Iris pigment epithelial cell (primary cell): Measurements from ENCODE around the gene KIAA0930.

Source experiments
- DNase-seq: peaks from one replicate; pipeline ENCODE4 v3.0.0-alpha.2; 2011; ENCODE audit warnings: low read depth

The KIAA0930 gene

DNA sequence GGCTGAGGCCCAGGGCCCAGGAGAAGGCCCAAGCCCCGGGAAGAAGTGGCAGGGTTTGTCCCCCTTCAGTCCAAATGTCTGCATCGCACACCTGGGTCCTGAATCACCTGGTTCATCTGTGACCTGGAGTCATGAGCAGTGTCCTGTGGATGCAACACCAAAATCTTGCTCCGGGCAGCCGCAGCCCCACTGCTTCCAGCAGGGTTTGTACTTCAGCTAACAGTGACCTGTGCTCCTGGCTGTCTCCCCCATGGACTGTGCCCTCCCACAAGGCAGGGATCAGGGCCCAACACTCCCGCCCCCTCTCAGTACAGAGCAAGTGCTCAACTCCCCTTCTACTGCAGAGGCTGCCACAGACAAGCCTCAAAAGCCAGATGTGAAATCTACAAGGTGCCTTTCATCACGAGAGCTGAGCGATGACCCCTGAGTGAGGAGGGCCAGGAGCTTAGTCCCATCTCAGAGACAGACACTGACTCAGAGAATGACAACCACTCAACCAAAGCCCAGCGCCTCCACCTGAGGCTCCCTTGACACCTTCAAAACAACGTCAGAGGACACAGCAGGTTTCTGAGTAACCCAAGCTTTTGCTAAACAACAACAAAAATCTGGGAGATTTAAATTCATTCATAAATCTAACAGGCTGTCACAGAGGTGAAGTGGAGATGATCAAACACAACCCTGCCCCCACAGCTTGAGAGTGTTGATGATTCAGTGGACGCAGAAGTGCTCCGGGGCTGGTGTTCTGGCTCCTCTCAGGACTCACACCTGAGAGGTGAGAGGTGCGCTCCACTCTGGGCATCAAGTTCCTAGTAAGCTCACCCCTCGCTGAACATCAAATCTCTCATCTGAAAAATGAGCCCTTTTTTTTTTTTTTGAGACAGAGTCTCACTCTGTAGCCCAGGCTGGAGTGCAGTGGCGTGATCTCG, 3.4 kb downstream of the KIAA0930 start:
- DNase-seq = no peak

DNA sequence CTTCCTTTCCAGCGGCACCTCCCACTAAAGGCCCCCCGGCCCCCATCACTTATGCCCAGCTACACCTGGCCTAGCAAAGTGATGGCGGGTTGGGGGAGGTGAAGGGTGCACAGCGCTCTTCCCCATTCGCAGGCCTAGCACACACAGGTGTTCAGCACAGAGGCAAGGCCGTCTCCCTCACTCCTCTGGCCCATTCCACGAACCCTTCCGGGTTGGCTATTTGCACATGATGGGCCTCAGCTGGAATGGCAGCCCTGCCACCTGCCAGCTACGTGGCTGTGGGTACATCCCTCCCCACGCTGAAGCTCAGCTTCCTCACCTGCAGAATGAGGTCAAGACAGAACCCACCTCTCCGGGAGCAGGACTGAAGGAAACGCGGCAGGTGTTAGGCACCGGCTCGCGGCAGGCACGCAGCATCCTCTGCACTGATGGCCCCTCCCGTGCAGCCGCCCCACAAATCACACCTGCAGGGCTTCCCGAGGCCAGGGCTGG, 4.8 kb downstream of the KIAA0930 start:
- no peak for DNase-seq

DNA sequence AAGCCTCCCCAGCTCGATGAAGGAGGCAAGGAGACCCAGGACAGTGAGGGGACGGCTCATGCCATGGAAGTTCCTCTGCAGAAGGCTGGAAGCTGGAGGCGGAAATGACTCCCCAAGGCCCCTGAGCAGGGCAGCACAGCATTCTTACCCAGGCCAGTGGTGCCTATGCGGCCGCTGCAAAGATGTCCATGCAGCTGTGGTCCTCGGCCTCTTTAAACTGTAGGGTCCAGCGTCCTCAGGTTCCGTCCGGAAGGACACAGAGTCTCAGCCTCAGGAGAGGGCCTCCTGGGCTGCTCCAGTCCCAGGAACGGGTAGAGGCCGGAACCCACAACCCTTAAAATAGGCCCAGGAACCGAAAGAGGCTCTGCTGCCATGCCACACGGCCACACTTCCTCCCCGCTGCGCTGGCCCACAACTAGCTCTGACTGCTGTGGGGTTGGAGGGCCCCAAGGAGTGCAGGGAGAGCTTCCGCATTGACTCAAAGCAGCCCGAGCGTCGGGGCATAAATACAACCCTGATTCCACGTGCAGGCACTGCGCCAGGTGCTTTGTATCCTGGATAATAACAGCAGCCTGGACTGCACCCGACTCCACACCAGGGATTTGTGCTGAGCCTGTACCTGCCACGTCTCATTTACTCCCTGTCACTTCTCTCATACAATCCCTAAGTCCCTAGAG, 5.5 kb downstream of the KIAA0930 start:
- DNase-seq = no peak

DNA sequence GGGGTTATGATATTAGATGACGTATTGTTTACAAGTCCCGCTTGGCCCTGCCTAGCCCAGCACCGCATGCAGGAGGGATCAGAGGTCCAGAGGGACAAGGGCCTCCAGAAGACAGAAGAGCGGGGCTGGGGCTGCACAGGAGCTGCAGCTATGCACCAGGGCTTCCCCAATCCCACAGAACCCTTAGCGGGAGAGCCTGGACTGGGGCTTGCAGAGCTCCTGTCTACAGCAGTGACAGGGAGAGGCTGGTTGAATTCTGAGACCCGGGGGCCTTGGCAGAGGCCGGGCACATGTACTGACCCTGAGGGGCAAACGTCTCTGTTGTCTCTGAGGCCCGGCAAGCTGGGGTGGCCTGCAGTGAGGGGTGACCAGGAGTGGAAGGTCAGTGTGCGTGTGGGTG, 6.9 kb downstream of the KIAA0930 start:
- no peak for DNase-seq

DNA sequence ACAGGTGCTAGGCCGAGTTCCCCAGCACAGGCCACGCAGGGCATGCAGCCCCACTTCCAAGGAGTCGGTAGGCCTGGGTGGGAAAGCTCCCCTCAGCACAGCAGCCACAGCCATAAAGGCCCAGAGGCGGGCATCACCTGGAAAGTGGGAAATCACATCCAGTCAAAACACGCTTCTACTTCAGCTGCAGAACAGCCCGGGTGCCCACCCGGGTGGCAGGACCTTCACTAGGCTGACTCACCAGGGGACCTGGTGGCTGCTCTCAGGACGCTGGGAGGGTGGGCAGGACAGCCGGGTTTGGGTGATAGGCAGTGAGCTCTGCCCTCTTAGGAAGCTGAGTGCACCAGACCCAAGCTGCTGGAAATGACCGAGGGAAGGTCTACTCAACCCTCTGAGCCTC, 7.3 kb downstream of the KIAA0930 start:
- DNase-seq = no peak

DNA sequence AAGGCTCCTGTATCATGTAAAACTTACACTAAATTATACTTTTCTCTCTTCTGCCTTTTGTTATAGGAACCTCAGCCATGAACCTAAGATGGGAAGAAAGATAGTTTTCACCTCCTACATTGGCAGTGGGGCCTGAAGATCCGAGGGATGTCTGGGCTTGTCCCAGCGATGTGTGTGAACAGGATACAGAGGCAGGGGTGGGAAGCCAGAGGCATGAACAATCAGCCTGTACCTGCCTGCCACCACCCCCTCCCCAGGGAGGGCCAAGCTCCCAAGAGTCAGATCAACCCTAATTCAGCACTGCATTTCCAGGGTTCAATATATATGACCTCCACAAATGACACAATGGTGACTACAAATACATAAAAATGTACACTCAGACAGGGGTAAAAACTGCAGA, 9.4 kb downstream of the KIAA0930 start:
- no peak for DNase-seq

DNA sequence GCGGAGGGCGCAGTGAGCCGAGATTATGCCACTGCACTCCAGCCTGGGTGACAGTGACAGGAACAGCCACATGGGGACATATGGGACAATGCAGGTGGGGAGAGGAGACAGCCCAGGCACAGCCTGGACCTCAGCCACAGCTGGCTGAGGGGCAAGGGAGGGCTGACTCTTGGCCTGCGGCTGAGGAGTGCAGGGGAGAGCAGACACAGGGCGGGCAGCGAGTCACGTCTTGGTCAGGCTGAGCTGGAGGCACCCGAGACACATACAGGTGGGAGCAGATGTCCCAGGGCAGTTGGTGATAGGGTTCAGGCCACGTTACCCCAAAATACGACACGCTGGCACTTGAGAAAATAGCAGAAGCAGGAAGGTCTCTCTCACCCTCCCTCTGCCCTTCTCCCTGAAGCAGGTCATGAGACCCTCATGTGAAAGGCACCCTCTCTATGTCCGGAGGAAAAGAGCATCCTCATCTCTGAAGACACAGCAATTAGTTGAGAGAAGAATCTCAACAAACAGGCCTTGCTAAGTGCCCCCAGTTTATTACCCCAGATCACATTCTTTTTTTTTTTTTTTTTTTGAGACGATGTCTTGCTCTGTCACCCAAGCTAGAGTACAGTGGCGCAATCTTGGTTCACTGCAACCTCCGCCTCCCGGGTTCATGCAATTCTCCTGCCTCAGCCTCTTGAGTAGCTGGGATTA, 10.5 kb downstream of the KIAA0930 start:
- DNase-seq = no peak

DNA sequence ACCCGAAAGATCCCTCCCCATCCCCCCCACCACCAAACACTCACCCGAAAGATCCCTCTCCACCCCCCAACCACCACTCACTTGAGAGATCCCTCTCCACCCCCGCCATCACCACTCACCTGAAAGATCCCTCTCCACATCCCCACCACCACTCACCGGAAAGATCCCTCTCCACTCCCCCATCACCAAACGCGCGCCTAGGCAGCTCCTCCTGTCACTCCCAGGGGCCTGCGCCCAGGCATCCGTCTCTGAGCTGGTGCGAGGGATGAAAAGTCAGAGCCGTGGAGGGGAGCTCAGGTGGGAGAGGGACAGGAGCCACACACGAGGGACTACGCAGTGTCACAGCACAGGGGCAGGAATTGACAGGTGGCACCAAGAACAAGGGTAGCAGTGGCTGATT, 11.5 kb downstream of the KIAA0930 start:
- no peak for DNase-seq

DNA sequence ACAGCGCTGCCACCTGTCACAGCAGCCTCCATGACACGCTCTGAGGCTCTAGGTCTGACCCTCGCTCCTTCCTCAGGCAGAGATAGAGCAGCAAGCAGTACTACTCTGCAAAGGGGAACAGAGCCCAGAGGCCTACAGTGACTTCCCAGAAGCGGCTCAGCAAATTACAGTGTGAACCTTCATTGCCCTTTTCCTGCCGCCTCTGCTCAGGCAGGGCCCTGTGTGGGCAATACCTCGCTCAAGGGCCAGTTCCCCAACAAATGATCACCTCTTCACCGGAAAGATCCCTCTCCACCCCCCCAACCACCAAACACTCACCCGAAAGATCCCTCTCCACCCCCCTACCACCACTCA, 12.3 kb downstream of the KIAA0930 start:
- DNase-seq = no peak

DNA sequence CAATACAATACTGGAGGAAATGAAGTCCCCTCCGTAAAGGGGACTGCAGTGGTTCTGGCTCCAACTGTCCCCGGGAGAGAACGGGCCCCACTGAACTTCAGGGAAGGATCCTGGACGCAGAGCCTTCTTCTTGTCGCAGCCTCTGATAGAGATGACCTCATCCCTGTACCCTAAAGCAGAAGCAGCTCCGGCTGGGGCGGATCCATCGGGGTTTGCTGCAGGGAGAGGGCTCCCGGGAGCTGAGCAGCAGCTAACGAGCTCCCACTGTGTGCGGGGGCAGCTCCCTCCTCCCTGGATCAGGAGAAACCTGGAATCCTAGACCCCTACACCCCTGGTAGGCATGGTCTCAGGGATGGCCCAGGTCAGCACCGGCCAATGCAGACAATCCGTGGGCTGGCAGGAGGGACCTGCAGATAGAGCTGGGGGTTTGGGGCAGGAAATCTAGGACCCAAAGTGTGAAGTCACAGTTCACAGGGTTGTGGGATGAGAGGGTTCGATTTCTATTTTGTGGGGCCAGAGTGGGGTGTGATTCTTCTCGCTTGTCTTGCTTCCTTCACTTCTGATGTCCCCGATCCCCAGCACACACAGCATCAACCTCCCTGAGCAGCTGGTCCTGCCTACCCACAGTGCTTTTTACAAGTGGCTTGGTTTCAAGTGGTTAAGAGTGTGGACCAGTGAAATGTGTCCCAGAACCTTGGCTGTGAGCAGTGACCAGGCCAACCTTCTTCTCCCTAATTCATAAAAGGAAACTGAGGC, 12.9 kb downstream of the KIAA0930 start:
- DNase-seq = no peak

DNA sequence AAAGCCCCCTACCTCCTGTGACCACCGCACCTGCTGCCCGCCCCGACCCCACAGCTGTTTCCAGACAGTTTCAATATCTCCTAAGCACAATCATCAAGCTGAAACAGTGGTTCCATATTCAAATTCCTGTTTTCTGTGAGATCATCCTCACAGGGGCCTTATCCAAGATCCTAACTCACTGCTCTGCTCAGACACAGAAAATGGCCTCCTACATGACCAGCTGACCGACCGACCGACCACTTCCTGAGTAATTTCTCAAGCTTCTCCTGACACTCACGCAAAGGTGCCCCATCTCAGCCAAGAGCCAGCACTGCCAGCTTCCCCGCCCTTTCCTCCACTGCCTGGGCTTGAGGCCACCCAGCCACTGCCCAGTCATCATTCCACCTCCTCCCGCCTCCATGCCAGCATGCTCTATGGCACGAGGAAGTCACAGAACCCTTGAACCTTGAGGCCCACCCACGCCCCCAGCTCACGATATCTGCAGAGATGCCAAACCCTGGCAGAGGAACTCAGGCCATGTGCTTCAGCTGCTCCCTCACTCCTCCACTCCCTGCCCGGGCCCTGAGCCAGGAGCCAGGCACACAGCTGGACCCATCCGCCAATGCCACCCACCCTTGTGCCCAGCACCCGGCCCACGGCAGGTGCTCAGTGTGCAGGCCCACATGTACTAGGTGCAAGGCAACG, 14.0 kb downstream of the KIAA0930 start:
- DNase-seq = no peak

DNA sequence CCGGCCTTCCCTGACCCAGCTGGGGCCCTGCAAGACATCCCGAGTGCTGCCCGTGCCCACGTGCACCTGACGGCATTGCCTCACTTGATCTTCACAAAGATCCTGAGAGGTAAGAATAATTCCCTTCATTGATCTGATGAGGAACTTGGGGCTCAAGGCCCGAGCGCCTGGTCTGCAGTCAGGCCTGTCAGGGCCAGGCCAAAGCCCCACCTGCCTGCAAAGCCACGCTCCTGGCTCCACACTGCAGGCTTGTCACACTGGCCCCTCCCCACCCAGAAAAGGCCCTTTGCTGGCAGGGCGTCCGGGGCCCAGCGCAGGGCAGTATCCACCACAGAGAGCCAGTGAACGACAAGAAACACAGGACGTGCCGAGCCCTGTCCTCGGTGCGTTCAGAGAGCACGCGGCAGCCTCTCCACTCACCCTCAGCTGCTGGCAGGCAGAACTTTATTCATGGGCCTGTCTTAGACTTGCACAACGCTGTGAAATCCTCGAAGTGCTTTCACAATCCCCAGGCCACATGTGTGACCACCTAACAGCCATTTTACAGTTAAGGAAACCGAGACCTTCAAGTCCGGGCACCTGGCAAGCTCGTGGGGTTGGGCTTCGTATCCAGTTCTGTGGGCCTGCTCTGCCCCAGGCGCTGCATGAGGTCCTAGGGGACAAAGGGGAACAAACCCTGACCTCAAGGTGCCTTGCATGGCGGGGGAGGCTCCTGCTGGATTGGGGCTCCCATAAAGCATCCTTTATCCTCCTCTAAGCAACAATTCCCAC, 14.8 kb downstream of the KIAA0930 start:
- peak; percentile 62 for DNase-seq

DNA sequence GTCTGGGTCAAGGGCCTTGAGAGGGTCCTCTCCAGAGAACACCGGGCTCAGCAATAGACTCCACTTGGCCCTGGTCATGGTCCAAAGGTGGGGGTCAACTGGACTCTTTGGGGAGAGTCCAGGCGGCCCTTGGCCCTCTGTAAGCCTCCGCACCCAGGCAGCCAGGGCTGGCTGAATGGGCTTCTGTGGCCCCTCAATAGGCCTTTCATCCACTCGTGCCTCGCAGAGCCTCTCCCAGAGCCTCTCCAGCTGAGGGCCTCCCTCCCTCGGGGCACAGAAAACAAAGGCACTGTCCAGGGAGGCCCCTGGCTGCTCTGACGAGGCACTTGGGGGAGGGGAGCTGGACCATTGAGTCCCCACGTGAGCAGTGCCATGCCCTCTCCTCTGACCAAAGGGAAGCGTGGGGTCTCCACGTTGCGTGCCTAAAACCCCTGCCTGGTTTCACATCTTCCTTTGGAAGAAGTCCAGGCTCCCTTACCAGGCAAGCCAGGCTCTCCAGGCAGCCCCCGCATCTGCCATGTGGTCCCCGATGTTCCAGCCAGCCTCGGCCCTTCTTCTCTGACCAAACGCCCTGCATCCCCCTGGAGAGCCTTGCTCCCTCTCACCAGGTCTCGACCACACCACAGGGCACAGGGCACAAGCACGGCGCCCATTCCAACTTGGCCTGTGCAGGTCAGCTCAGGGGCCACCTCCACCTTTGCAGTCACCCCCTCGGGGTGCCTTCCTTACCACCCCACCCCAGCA, 15.5 kb downstream of the KIAA0930 start:
- DNase-seq = no peak

DNA sequence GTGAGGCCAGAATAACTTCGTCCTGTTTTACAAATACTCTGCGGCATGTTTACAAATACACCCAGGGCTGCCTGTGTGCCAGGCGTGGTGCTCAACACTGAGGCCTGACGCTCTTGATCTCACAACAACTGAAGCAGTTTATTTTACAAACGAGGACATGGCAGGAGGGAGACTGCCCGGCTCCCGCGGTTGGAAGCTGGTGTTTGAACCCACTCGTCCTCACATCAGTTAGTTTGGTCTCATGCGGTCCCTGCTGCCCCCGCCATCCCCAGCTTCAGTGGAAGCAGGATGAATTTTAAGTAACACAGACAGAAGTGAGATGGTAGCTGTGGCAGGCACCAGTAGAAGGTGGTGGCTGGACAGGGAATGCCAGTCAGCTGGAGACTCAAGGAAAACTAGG, 16.4 kb downstream of the KIAA0930 start:
- DNase-seq = no peak

DNA sequence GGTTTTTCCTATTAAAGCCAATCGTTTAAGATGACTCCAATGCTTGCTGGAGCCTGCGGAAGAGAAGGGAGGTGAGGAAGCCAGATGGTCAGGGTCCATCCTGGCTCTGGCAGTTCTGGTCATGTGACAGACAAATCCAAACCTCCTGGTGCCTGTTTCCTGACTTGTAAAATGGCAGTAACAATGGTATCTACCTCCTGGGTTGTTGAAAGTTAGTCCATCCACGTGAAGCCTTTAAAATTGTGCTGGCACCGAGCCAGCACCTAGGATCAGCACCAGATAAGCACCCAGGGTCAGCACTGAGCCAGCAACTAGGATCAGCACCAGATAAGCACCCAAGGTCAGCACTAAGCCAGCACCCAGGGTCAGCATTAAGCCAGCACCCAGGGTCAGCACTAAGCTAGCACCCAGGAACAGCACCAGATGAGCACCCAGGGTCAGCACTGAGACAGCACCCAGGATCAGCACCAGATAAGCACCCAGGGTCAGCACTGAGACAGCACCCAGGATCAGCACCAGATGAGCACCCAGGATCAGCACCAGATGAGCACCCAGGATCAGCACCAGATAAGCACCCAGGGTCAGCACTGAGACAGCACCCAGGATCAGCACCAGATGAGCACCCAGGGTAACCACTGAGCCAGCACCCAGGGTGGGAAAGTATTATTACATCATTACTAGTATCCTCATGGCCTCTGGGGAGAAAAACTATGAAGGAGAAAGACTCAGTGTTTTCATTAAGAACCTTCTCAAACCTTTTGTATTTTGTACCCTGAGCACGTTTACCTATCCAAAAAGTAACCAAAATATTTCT, 17.2 kb downstream of the KIAA0930 start:
- no peak for DNase-seq

DNA sequence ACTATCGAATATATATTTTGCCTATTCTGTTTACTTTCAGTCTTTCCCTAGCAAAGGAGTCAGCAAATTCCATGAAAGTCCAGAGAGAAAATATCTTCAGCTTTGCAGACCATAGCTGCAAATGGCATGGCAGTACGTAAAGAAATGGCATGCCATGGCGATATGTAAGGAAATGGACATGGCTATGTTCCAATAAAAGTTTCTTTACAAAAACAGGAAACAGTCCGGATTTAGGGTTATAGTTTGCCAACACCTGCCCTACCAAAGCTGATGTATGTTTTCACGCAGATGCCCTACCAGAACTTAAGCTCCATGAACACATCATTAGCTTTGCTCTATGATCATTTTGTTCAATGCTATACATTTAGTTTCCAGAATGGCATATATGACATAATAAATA, 19.5 kb downstream of the KIAA0930 start:
- DNase-seq = no peak

DNA sequence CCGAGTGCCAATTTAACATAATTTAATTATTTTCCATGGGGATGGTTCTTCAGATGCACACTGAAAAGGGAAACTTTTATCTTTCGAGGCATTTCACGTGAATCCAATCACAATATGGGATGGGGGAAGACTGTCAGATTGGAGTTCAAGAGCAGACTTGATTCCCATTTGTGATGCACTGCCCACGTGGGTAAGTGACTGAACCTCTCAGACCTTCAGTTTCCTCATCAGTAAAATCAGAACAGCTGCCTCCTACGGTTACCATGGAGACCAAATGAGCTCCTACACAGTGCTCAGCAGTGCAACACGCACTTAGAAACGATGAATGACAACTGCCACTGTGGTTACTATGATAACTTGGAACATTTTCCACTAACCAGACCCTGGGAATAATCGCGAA, 21.7 kb downstream of the KIAA0930 start:
- no peak for DNase-seq

DNA sequence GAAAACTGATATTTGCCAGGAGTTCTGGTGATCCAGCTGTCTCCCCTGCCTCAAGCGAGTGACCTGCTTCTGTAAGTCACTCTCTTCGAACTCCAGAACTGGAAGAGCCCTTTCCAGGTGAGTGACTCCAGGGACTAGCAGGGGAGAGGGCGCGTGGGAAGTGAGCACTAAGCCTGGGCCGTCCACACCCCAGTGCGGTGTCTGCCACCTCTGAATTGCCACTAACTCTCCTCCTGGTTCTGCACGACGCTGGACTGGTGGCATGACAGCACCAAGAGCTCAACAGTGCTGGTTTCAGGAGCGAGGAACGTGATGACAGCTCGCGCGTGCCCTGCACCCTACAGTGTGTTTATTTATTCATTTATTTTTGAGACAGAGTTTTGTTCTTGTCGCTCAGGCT, 22.9 kb downstream of the KIAA0930 start:
- no peak for DNase-seq

DNA sequence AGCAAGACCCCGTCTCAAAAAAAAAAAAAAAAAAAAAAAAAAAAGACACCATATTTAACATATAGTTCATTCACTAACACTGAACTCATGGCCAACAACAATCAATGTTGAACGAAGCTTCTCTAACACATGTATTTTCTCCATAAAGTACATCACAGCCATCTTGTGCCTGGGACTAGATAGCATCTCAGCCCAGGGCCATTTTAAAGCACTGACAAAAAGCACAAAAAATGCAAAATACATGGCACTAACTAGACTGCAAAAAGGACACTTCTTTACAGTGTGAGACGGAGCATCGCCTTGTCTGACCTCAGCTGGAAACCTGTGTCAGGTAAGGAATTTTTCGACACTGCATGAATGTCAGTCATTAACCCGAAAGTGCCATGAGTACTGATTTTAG, 23.3 kb downstream of the KIAA0930 start:
- no peak for DNase-seq
